GM12878 (cell line): ENCODE data around the gene CHRNE. TPM values are rescaled to one million over a fixed set of nuclear protein-coding genes. Genes with fewer than 3 reads are reported as not detected.

Source experiments
- ATAC-seq: fragments of 200-7000 bp; cut with Tn5 transposase; 3 replicates; pipeline ENCODE4 v1.9.1; 2020; ENCODE audit warnings: mild to moderate bottlenecking, moderate library complexity
- BruUV-seq: library from RNA; stranded (reverse); fragments of 400-500 nt; replicated peaks from 2 replicates; lab custom pipeline; 2021; lab: Mats Ljungman, UMichigan
- CTCF ChIA-PET: fragments of 300-600 bp; sonication (Branson Sonifier 250); formaldehyde crosslinking; extraction: SDS; loops from one replicate; lab custom pipeline; 2021; ENCODE audit warnings: inconsistent platforms; lab: Yijun Ruan, JAX
- POLR2A ChIA-PET: fragments of 350-600 bp; formaldehyde crosslinking; extraction: SDS; loops from one replicate; lab custom pipeline; 2021; ENCODE audit warnings: inconsistent platforms; lab: Charles Lee
- RAD21 ChIA-PET: fragments of 300-600 bp; sonication (Branson Sonifier 250); formaldehyde crosslinking; loops from one replicate; lab custom pipeline; 2023; ENCODE audit warnings: antibody characterized with exemption; ENCODE audit not compliant: unreplicated experiment; lab: Charles Lee
- SMC1A ChIA-PET: fragments of 300-600 bp; sonication (Branson Sonifier 250); formaldehyde crosslinking; loops from one replicate; lab custom pipeline; 2023; ENCODE audit not compliant: unreplicated experiment, uncharacterized antibody; lab: Charles Lee
- DNase-seq: peaks from one replicate; pipeline ENCODE4 v3.0.0-alpha.2; 2011; ENCODE audit warnings: low read depth, low spot score
- FAIRE-seq: peaks from 3 replicates; lab custom pipeline; 2011; peaks lifted over from hg19 to GRCh38; lab: Jason Lieb, UNC
- H2AFZ ChIP-seq: 2 replicates; pipeline ENCODE4 v1.6.0; 2011; ENCODE audit warnings: low read depth, low read length, control low read depth; ENCODE audit not compliant: control insufficient read depth
- H3K27ac ChIP-seq: 2 replicates; pipeline ENCODE4 v1.5.1; 2011; ENCODE audit warnings: control low read depth; ENCODE audit not compliant: control insufficient read depth, insufficient read depth
- H3K27me3 ChIP-seq, 2 experiments: replicated peaks in 1 of 2; 2 replicates each; pipeline versions ENCODE4 v1.6.0 to v1.6.1; 2011; ENCODE audit warnings: low read length in 1 of 2; ENCODE audit not compliant: control insufficient read depth in 2 of 2, insufficient read depth in 2 of 2
- H3K36me3 ChIP-seq, 2 experiments: 2 replicates each; pipeline ENCODE4 v1.5.1; 2011; ENCODE audit warnings: low read length in 1 of 2; ENCODE audit not compliant: control insufficient read depth in 2 of 2, insufficient read depth in 2 of 2
- H3K4me1 ChIP-seq: 2 replicates; pipeline ENCODE4 v1.6.1; 2011; ENCODE audit warnings: mild to moderate bottlenecking, low read length, moderate library complexity, mixed read lengths; ENCODE audit not compliant: control insufficient read depth, insufficient read depth
- H3K4me2 ChIP-seq: 2 replicates; pipeline ENCODE4 v1.6.0; 2011; ENCODE audit warnings: control low read depth; ENCODE audit not compliant: control insufficient read depth, insufficient read depth
- H3K4me3 ChIP-seq: fragments of 200-600 bp; sonication (generic); 2 replicates; pipeline ENCODE4 v1.5.1; 2016
- H3K79me2 ChIP-seq: 2 replicates; pipeline ENCODE4 v1.6.0; 2011; ENCODE audit warnings: low read length; ENCODE audit not compliant: control insufficient read depth, insufficient read depth
- H3K9ac ChIP-seq: 2 replicates; pipeline ENCODE4 v1.8.0; 2011; ENCODE audit warnings: low read length, control low read depth, mixed read lengths; ENCODE audit not compliant: control insufficient read depth, insufficient read depth
- H3K9me3 ChIP-seq: replicated peaks from 3 replicates; pipeline ENCODE4 v1.5.1; 2011; ENCODE audit warnings: mild to moderate bottlenecking, low read length; ENCODE audit not compliant: control insufficient read depth, insufficient read depth
- H4K20me1 ChIP-seq: 2 replicates; pipeline ENCODE4 v1.6.0; 2011; ENCODE audit not compliant: control insufficient read depth, insufficient read depth
- BRCA1 ChIP-seq: IDR thresholded peaks from 2 replicates; pipeline ENCODE4 v1.6.1; 2011; ENCODE audit warnings: low read depth, low read length, improper control_type of control experiment
- CBFB ChIP-seq: IDR thresholded peaks from 2 replicates; pipeline ENCODE4 v1.6.1; 2016; ENCODE audit warnings: antibody characterized with exemption, low read depth
- EED ChIP-seq: sonication (generic); IDR thresholded peaks from 2 replicates; pipeline ENCODE4 v1.6.1; 2016; ENCODE audit warnings: antibody characterized with exemption, low read depth
- ESRRA ChIP-seq: IDR thresholded peaks from 2 replicates; pipeline ENCODE4 v1.6.1; 2012; ENCODE audit warnings: mild to moderate bottlenecking, low read length, improper control_type of control experiment
- ETV6 ChIP-seq, 2 experiments: fragments of 450-650 bp in 1 of 2; IDR thresholded peaks in 1 of 2; conservative IDR thresholded peaks in 1 of 2; 2 replicates each; pipeline ENCODE4 v1.6.1; 2014; ENCODE audit warnings: antibody characterized with exemption in 1 of 2, borderline replicate concordance in 1 of 2, low read depth in 1 of 2, mild to moderate bottlenecking in 1 of 2, moderate library complexity in 1 of 2
- KLF5 ChIP-seq: fragments of 450-650 bp; IDR thresholded peaks from 2 replicates; pipeline ENCODE4 v1.6.1; 2014; ENCODE audit warnings: mild to moderate bottlenecking; ENCODE audit not compliant: partially characterized antibody
- NFXL1 ChIP-seq: fragments of 450-650 bp; IDR thresholded peaks from 2 replicates; pipeline ENCODE4 v1.6.1; 2017; ENCODE audit warnings: antibody characterized with exemption, mild to moderate bottlenecking, borderline replicate concordance
- NFYA ChIP-seq: IDR thresholded peaks from 2 replicates; pipeline ENCODE4 v1.6.1; 2011; ENCODE audit warnings: low read depth, mild to moderate bottlenecking, low read length, improper control_type of control experiment, borderline replicate concordance
- NR2C2 ChIP-seq: IDR thresholded peaks from 2 replicates; pipeline ENCODE4 v1.6.1; 2011; ENCODE audit warnings: borderline replicate concordance, low read depth; ENCODE audit not compliant: control insufficient read depth, insufficient read length
- NRF1 ChIP-seq: conservative IDR thresholded peaks from 2 replicates; pipeline ENCODE4 v1.6.1; 2011; ENCODE audit warnings: mild to moderate bottlenecking, low read depth, low read length, improper control_type of control experiment
- RB1 ChIP-seq: fragments of 450-650 bp; formaldehyde crosslinking; IDR thresholded peaks from 2 replicates; pipeline ENCODE4 v1.6.1; 2017; ENCODE audit warnings: mild to moderate bottlenecking, borderline replicate concordance
- SIX5 ChIP-seq: IDR thresholded peaks from 2 replicates; pipeline ENCODE4 v1.6.1; 2011; ENCODE audit warnings: mild to moderate bottlenecking, low read depth, low read length, moderate library complexity; ENCODE audit not compliant: severe bottlenecking
- TCF3 ChIP-seq: IDR thresholded peaks from 2 replicates; pipeline ENCODE4 v1.6.1; 2012; ENCODE audit warnings: low read depth, mild to moderate bottlenecking, low read length, borderline replicate concordance; ENCODE audit not compliant: insufficient read depth
- ZNF207 ChIP-seq: fragments of 450-650 bp; IDR thresholded peaks from 2 replicates; pipeline ENCODE4 v1.6.1; 2014; ENCODE audit warnings: antibody characterized with exemption, mild to moderate bottlenecking, borderline replicate concordance
- ZZZ3 ChIP-seq: IDR thresholded peaks from 2 replicates; pipeline ENCODE4 v1.6.1; 2011; ENCODE audit warnings: low read depth; ENCODE audit not compliant: control insufficient read depth, insufficient read length
- WGBS: methylation state at CpG from one replicate; pipeline ENCODE4 v1.1.6; 2016; ENCODE audit warnings: low lambda C conversion rate; ENCODE audit not compliant: insufficient replicate concordance, insufficient coverage; ENCODE audit errors: missing lambda C conversion rate; 5-methylcytosine and 5-hydroxymethylcytosine counted together
- in situ Hi-C: fragments of 300-500 bp; cut with MboI; formaldehyde crosslinking; loops from 9 replicates; pipeline ENCODE4 v1.14.3; 2018; ENCODE audit warnings: mixed read lengths
- intact Hi-C: fragments of 100-400 bp; cut with micrococcal nuclease; formaldehyde crosslinking; loops from one replicate; pipeline ENCODE4 v1.14.2; 2022; ENCODE audit not compliant: unreplicated experiment
- polyA plus RNA-seq, 11 experiments: library from polyadenylated mRNA; depleted of rRNA in 4 of 11; unstranded in 6 of 11; stranded (reverse) in 5 of 11; fragments of >200 nt; fragmentation: Nextera tagmentation in 4 of 11; fragmentation: Illumina TruSeq in 1 of 11; extraction: Ambion mirVana in 4 of 11; extraction: Trizol in 1 of 11; gene quantifications; 1 replicate in 1 of 11; 2 replicates in 10 of 11; pipeline versions ENCODE4 v1.2.1 to v1.2.3, GENCODE V29; 2011 to 2016; ENCODE audit warnings: inconsistent platforms in 2 of 11, missing spikeins in 2 of 11, low read depth in 1 of 11
- total RNA-seq, 4 experiments: library from RNA; depleted of rRNA in 3 of 4; stranded (reverse); fragments of >200 nt in 3 of 4; fragmentation: Illumina TruSeq in 1 of 4; extraction: Trizol in 1 of 4; gene quantifications; 2 replicates each; pipeline versions ENCODE4 v1.2.1 to v1.2.3, GENCODE V29; 2013 to 2021
- TF ChIP-seq, protein P1 (sequence below): fragments of 450-650 bp; IDR thresholded peaks from 2 replicates; pipeline ENCODE4 v1.6.1; 2016; ENCODE audit warnings: mild to moderate bottlenecking, moderate library complexity, borderline replicate concordance

CHRNE gene
- total and polyA plus RNA-seq, 10 of the 15 experiments (the other 5 are each of a cell fraction or from before 2014, with no cell fraction given) = 0.05 to 0.11 (median 0.08) TPM; not detected in 6

DNA sequence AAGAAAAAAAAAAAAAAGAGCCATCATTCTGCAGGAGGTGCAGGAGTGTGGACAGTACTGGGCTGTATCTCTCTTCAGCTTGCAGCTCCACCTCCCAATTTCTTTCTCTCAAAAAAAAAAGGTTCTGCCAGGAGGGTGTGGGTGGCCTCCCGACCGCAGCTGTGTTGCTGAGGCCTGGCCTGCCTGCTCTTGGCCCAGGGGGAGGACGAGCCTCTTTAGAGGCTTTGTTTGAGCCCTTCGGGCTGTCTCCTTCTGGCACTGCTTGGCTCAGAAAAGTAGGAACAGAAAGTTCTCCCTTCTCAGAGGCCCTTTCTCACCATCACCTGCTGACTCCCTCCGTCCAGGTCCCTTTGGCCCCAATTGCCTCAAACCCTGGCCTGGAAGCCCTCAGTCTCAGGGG lies 25.8 kb downstream of the CHRNE start:
- no peaks in the 10 kb centered on the region for H3K9me3 ChIP-seq
- H3K4me2 ChIP-seq = no peak overlapping the region
- ChIA-PET CTCF (no interaction called here), SMC1A (no interaction called here), RAD21 (no interaction called here), POLR2A (no interaction called here)
- H4K20me1 ChIP-seq = no peaks in the 10 kb centered on the region; the same call in 1 of the 2 replicates
- in situ Hi-C loops (no loop called here), intact Hi-C loops (no loop called here)
- no peak overlapping the region for H2AFZ ChIP-seq
- no peaks in the 10 kb centered on the region for H3K79me2 ChIP-seq
- BruUV-seq = no TSS peak
- DNase-seq (no peak), ATAC-seq (no peak), FAIRE-seq (no peak)
- 83% methylated on average over 5 of the region's 5 CpGs for WGBS
- H3K4me1 ChIP-seq = no peaks in the 10 kb centered on the region
- no peak overlapping the region for H3K4me3 ChIP-seq
- H3K27ac ChIP-seq = no peak overlapping the region
- H3K27me3 ChIP-seq = no peaks in the 10 kb centered on the region
- H3K36me3 ChIP-seq = peaks cover 2 to 3% of the 10 kb centered on the region in 2 experiments; a peak in 3 of 4 replicates
- no peak overlapping the region for H3K9ac ChIP-seq
- TF ChIP-seq BRCA1 (no peak), RB1 (no peak), KLF5 (no peak), ESRRA (no peak), NFYA (no peak), NFXL1 (no peak), NRF1 (no peak), NR2C2 (no peak), ETV6 (conservative IDR thresholded peaks at IDR 0.05 in 1 of 2, IDR thresholded peaks at IDR 0.05 in 1 of 2; ENCODE audit: borderline replicate concordance in 1 of 2, low read depth in 1 of 2) (no peak), EED (no peak), ZZZ3 (no peak), SIX5 (no peak), CBFB (no peak), ZNF207 (no peak), TCF3 (no peak)
- TF ChIP-seq, protein P1, sequence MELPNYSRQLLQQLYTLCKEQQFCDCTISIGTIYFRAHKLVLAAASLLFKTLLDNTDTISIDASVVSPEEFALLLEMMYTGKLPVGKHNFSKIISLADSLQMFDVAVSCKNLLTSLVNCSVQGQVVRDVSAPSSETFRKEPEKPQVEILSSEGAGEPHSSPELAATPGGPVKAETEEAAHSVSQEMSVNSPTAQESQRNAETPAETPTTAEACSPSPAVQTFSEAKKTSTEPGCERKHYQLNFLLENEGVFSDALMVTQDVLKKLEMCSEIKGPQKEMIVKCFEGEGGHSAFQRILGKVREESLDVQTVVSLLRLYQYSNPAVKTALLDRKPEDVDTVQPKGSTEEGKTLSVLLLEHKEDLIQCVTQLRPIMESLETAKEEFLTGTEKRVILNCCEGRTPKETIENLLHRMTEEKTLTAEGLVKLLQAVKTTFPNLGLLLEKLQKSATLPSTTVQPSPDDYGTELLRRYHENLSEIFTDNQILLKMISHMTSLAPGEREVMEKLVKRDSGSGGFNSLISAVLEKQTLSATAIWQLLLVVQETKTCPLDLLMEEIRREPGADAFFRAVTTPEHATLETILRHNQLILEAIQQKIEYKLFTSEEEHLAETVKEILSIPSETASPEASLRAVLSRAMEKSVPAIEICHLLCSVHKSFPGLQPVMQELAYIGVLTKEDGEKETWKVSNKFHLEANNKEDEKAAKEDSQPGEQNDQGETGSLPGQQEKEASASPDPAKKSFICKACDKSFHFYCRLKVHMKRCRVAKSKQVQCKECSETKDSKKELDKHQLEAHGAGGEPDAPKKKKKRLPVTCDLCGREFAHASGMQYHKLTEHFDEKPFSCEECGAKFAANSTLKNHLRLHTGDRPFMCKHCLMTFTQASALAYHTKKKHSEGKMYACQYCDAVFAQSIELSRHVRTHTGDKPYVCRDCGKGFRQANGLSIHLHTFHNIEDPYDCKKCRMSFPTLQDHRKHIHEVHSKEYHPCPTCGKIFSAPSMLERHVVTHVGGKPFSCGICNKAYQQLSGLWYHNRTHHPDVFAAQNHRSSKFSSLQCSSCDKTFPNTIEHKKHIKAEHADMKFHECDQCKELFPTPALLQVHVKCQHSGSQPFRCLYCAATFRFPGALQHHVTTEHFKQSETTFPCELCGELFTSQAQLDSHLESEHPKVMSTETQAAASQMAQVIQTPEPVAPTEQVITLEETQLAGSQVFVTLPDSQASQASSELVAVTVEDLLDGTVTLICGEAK = no peak
